AG10803 (cell line): ENCODE results near the gene SIGLEC6.

Experiments used
- DNase-seq: peaks from one replicate; pipeline ENCODE4 v3.0.0; 2010; ENCODE audit warnings: low read depth
- H3K4me3 ChIP-seq: 2 replicates; pipeline ENCODE4 v1.5.1; 2011; ENCODE audit warnings: mild to moderate bottlenecking, low read length, control low read depth
- TF ChIP-seq, protein P1 (sequence below): conservative IDR thresholded peaks from 2 replicates; pipeline ENCODE4 v1.5.1; 2011; ENCODE audit warnings: mild to moderate bottlenecking, low read length, control low read depth, inconsistent platforms

Gene SIGLEC6

DNA sequence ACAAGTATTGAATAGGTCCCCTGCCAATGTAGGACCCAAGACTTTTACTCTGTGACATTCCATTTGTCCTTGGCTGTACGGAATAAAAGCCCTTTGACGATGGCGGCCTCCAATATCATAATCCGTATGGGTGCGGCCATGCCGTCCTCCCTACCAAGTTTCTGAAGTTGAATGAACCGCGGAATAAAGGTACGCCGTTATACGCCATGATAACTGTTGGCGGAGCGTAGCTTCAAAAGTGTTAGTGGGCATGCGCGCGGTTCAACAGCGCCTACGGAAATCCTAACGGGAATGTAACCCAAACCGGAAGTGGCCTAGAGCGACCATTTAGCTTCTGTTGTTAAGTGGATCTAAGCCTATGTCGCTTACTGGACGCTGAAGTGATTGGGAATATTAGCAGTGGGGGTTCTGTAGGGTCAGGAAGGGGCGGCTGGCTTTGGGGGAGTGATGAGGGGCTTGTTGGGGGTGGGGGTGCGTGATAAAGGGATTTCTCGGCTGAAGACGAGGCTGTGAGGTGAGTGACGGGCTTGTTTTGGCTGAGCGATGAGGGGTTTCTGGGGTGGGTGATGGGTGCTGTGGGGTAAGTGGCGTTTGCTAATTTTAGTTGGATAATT lies 39.6 kb upstream of the SIGLEC6 start, which contains the start of gene ZNF175:
Gene ZNF175 (plus strand): TSS at position 322 of the 614 bp plus-strand sequence. CDS start 2,047 bp downstream, outside the sequence.
- peak within 1 kb of the TSS; percentile 83 for H3K4me3 ChIP-seq
- DNase-seq = peak; percentile 96
- TF ChIP-seq, protein P1, sequence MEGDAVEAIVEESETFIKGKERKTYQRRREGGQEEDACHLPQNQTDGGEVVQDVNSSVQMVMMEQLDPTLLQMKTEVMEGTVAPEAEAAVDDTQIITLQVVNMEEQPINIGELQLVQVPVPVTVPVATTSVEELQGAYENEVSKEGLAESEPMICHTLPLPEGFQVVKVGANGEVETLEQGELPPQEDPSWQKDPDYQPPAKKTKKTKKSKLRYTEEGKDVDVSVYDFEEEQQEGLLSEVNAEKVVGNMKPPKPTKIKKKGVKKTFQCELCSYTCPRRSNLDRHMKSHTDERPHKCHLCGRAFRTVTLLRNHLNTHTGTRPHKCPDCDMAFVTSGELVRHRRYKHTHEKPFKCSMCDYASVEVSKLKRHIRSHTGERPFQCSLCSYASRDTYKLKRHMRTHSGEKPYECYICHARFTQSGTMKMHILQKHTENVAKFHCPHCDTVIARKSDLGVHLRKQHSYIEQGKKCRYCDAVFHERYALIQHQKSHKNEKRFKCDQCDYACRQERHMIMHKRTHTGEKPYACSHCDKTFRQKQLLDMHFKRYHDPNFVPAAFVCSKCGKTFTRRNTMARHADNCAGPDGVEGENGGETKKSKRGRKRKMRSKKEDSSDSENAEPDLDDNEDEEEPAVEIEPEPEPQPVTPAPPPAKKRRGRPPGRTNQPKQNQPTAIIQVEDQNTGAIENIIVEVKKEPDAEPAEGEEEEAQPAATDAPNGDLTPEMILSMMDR = no peak

DNA sequence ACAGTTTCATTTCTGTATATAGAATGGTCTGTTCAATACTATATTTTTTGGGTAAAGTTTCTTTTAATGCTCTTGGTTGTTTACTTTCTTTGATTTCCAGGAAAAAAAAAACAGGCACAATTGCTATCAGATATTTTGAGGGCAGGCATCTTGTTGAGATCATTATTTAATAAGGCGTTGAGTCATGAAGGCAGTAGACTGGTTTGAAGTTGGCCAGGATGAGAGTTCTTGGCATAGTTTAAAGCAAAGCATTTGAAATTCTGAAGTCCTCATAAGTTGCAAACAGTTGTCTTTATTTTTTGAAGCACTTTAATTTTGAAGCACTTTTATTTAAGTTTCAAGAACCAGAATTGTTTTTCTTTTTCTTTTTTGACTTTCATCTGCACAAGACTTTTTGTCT lies 37.0 kb upstream of the SIGLEC6 start:
- no peak overlapping the region for H3K4me3 ChIP-seq
- TF ChIP-seq, protein P1 = no peak
- no peak for DNase-seq

DNA sequence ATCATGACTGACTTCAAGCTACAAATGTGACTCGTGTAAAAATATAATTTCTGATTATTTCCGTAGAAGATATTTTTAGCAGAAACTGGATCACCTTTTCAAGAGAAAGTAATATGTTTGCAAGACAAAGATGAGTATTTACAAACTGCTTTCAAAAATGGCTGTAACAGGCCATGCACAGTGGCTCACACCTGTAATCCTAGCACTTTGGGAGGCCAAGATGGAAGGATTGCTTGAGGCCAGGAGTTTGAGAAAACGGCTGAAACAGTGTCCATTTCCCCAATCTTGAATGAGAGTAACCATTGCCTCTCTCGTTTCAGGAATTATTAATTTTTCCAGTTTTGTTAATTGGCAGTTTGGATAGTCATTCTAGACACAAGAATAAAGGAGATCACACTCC lies 36.1 kb upstream of the SIGLEC6 start:
- TF ChIP-seq, protein P1 = no peak
- DNase-seq = no peak
- no peak overlapping the region for H3K4me3 ChIP-seq

DNA sequence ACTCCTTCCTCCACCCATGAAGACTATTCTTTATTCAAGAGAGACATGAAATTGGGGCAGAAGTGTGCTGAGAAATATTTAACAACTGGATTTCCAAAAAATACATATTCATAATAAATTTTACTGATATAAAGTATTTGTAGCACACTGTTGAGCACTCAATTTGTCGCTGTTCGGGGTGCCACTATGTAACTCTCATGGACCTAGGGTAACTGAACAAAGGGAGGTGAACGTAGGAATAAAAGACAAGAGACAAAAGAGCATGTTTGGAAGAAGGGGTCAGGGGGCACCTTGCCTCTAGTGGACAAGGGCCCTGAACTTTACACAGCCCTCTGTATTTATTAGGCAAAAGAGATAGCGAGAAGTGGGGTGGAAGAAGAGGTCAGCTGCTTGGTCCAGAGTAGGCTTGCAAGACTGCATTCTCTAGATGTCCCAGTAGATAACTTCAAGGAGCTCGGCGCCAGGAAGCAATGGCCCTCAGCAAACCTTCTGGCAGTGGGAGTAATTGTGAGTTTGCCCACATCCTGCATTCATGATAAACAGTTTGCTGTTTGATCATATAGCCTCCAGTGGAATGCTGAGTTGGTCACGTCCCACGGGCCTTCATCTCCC lies 35.1 kb upstream of the SIGLEC6 start:
- H3K4me3 ChIP-seq = no peak overlapping the region
- no peak for DNase-seq
- TF ChIP-seq, protein P1 = no peak

DNA sequence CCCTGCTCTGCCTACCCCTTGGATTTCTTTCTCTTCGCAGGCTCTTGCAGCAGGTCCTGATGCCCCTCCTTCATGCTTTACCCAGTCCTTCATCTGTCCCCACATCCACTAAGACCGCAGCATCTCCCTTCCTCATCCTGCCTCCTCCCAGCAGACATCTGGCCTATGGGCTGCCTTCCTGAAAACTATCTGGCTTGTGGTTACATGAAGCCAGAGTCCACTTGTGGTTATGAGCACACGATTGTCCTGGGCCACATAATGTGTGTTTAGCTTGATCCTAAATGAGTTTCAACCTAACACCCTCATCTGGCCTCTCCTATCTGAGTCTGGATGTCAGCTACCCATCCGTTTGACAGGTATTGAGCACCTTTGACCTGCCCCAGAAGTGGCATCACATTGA lies 34.1 kb upstream of the SIGLEC6 start:
- TF ChIP-seq, protein P1 = no peak
- no peak for DNase-seq
- no peak overlapping the region for H3K4me3 ChIP-seq

DNA sequence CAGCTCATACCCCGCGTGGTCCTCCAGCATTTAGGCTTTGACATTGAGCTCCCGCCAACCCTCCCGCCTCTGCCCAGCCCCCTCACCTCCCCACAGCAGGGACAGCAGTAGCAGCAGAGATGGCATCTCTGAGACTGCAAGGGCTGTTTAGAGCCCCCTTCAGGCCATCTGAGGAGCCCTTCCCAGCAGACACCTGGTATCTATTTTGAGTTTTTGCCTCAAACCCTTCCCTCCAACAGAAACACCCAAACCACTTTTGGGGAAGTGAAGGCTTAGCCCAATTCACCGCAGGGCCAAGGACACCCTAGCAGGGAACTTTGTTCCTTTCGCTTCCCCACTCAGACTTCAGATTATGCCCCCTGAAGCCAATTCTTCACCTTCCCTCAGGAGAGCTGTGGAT lies 33.3 kb upstream of the SIGLEC6 start:
- no peak overlapping the region for H3K4me3 ChIP-seq
- TF ChIP-seq, protein P1 = no peak
- no peak for DNase-seq

DNA sequence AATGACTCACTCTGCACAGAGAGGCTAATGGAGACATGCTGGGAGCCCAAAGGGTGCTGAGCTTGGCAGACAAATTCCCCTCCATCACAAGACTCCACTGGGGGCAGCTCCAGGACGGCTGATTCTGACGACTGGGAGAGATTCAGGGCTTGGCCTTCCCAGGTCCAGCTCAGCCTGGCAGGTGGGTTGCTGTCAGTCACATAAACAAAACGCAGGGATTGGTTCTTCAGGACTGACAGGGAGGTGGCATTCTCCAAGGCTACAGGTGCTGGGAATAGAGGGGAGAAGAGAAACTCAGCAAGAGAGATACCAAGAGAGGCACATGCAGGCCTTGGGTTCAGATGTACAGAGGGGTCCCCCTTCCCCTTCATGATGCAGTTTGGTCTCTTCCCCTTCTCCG lies 28.9 kb upstream of the SIGLEC6 start:
- no peak overlapping the region for H3K4me3 ChIP-seq
- TF ChIP-seq, protein P1 = no peak
- no peak for DNase-seq
